ENCODE measurements around the gene RSU1. TPM values are rescaled to one million over a fixed set of nuclear protein-coding genes. Genes with fewer than 3 reads are reported as not detected.

The RSU1 gene
- total RNA-seq, 6 donors from 2014 or later = 36.7 to 81.4 (median 48.0) TPM

DNA sequence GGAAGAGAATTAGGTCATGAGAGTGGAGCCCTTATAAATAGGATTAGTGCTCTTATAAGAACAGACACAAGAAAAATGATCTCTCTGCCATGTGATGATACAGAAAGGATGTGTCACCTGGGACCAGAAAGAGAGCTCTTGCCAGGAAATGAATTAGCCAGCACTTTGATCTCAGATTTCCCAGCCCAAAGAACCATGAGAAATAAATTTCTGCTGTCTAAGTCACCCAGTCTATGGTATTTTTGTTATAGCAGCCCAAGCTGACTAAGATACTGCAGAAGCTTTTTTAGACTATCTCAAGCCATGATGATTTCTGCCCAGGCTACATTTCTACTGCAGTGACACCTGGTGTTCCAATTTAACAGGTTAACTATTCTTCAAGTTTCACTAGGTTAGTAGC, 84.8 kb downstream of the RSU1 start:
- TF ChIP-seq, protein P1, sequence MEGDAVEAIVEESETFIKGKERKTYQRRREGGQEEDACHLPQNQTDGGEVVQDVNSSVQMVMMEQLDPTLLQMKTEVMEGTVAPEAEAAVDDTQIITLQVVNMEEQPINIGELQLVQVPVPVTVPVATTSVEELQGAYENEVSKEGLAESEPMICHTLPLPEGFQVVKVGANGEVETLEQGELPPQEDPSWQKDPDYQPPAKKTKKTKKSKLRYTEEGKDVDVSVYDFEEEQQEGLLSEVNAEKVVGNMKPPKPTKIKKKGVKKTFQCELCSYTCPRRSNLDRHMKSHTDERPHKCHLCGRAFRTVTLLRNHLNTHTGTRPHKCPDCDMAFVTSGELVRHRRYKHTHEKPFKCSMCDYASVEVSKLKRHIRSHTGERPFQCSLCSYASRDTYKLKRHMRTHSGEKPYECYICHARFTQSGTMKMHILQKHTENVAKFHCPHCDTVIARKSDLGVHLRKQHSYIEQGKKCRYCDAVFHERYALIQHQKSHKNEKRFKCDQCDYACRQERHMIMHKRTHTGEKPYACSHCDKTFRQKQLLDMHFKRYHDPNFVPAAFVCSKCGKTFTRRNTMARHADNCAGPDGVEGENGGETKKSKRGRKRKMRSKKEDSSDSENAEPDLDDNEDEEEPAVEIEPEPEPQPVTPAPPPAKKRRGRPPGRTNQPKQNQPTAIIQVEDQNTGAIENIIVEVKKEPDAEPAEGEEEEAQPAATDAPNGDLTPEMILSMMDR (IDR thresholded peaks at IDR 0.05) = no peak
- no peak for TF ChIP-seq EP300 (IDR thresholded peaks at IDR 0.05)
- TF ChIP-seq POLR2A (IDR thresholded peaks at IDR 0.05) = no peak
- no peak for TF ChIP-seq POLR2AphosphoS5 (IDR thresholded peaks at IDR 0.05)
- Histone ChIP-seq H3K36me3 (peaks cover 0 to 22% (median under 1%) of the 10 kb centered on the region in 4 donors), H3K27me3 (no peaks in the 10 kb centered on the region), H3K27ac (no peak overlapping the region), H3K4me3 (no peak overlapping the region), H3K9me3 (peaks cover 0 to 2% (median 0%) of the 10 kb centered on the region in 4 donors), H3K4me1 (no peaks in the 10 kb centered on the region)
- DNase-seq = no peak
- ATAC-seq (ENCODE audit: low FRiP score in 2 of 2) = no peak

DNA sequence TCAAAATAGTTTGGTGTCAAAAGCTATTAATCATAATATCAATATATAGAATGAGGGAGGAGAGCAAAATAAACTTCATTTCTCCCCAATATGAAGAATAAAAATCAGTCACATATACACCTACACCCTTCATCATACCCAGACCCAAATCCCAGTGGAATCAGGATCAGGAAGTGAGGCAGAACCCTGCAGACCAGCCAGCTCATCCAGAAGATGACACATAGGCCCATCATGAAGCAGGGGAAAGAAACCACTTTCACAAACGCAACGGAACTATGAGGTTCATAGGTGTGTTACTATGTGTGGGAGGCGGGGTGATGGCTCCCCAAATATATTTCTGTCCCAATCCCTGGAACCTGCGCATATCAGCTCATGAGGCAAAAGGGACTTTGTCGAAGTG, 89.0 kb downstream of the RSU1 start:
- DNase-seq = no peak
- no peak overlapping the region for H3K27ac ChIP-seq
- 96% methylated on average over 5 of the region's 5 CpGs for WGBS, 2 donors
- no peaks in the 10 kb centered on the region for H3K9me3 ChIP-seq
- H3K4me1 ChIP-seq = no peaks in the 10 kb centered on the region
- H3K4me3 ChIP-seq = no peak overlapping the region
- H3K27me3 ChIP-seq = no peaks in the 10 kb centered on the region
- ATAC-seq (ENCODE audit: low FRiP score in 2 of 2) = no peak
- H3K36me3 ChIP-seq = peaks cover 0 to 13% (median 1%) of the 10 kb centered on the region in 4 donors
- TF ChIP-seq, protein P1 (IDR thresholded peaks at IDR 0.05) = no peak
- TF ChIP-seq POLR2AphosphoS5 (IDR thresholded peaks at IDR 0.05) (no peak), POLR2A (IDR thresholded peaks at IDR 0.05) (no peak), EP300 (IDR thresholded peaks at IDR 0.05) (no peak)

DNA sequence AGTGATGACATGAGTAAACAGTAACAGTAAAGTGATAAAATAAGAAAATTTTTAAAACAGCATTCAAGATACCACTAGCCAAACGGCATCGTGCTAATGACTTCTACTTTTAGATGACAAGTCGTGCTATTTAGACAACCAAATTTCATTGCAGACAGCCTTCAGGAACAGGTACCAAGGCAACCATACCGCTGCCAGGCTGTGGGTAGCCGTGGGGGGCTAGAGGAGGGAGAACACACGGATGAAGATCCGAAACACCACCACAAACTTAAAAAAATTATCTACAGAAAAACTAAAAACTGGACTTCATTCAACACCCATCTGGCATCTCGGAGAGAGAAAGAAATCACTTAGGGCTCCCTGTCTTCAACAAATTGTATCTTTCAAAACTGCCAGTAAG, 89.6 kb downstream of the RSU1 start:
- Histone ChIP-seq H3K4me3 (no peak overlapping the region), H3K4me1 (no peaks in the 10 kb centered on the region), H3K36me3 (peaks cover 0 to 13% (median 1%) of the 10 kb centered on the region in 4 donors), H3K9me3 (no peaks in the 10 kb centered on the region), H3K27ac (no peak overlapping the region), H3K27me3 (no peaks in the 10 kb centered on the region)
- no peak for DNase-seq
- no peak for TF ChIP-seq POLR2AphosphoS5 (IDR thresholded peaks at IDR 0.05)
- TF ChIP-seq EP300 (IDR thresholded peaks at IDR 0.05) = no peak
- TF ChIP-seq POLR2A (IDR thresholded peaks at IDR 0.05) = no peak
- TF ChIP-seq, protein P1 (IDR thresholded peaks at IDR 0.05) = no peak
- no peak for ATAC-seq (ENCODE audit: low FRiP score in 2 of 2)
- 96 to 98% methylated on average over 8 of the region's 8 CpGs for WGBS, 2 donors

DNA sequence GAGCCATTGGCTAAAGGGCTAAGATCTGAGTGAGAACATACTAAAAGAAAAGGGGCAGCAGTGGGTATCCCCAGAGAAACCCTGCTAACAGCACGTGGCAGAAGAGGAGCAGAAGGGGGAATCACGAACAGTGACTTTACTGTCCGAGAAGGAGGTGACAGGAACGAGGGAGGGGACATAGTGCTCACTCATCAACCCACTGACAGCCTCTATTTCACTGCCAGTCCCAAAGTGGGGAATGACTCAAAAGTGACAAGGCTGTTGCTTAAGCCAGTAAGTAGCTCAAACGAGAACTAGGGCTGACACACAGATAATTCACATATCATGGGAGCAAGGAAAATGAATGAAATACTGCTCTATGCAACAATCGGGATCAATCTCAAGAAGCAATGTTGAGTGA, 92.7 kb downstream of the RSU1 start:
- 87 to 91% methylated on average over 6 of the region's 6 CpGs for WGBS, 2 donors
- no peak for ATAC-seq (ENCODE audit: low FRiP score in 2 of 2)
- no peaks in the 10 kb centered on the region for H3K9me3 ChIP-seq
- no peaks in the 10 kb centered on the region for H3K4me1 ChIP-seq
- TF ChIP-seq, protein P1 (IDR thresholded peaks at IDR 0.05) = no peak
- no peak for TF ChIP-seq EP300 (IDR thresholded peaks at IDR 0.05)
- no peak for TF ChIP-seq POLR2AphosphoS5 (IDR thresholded peaks at IDR 0.05)
- no peak for TF ChIP-seq POLR2A (IDR thresholded peaks at IDR 0.05)
- no peak for DNase-seq
- peaks cover 0 to 3% (median 0%) of the 10 kb centered on the region in 4 donors for H3K36me3 ChIP-seq
- no peak overlapping the region for H3K4me3 ChIP-seq
- H3K27ac ChIP-seq = no peak overlapping the region
- H3K27me3 ChIP-seq = no peaks in the 10 kb centered on the region

DNA sequence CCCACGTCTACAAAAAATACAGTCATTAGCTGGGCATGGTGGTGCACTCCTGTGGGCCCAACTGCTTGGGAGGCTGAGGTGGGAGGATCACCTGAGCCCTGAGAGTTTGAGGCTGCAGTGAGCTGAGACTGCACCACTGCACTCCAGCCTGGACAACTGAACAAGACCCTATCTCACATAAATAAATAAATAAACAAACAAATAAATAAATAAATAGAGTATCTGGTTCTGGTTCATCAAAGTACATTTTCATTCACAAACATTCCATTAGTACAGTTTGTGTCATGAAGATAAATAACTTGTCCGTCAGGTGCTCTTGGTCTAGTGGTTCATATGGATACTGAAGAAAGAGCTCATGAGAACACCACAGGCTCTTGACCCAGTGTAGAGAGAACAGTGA, 96.4 kb downstream of the RSU1 start:
- H3K36me3 ChIP-seq = no peaks in the 10 kb centered on the region
- no peak for ATAC-seq (ENCODE audit: low FRiP score in 2 of 2)
- H3K27ac ChIP-seq = no peak overlapping the region
- 98 to 100% methylated on average over 2 of the region's 2 CpGs for whole genome bisulfite sequencing, 2 donors
- TF ChIP-seq EP300 (IDR thresholded peaks at IDR 0.05) = no peak
- TF ChIP-seq POLR2A (IDR thresholded peaks at IDR 0.05) = no peak
- TF ChIP-seq, protein P1 (IDR thresholded peaks at IDR 0.05) = no peak
- TF ChIP-seq POLR2AphosphoS5 (IDR thresholded peaks at IDR 0.05) = no peak
- DNase-seq = no peak
- no peak overlapping the region for H3K4me3 ChIP-seq
- no peaks in the 10 kb centered on the region for H3K4me1 ChIP-seq
- H3K27me3 ChIP-seq = no peaks in the 10 kb centered on the region
- no peaks in the 10 kb centered on the region for H3K9me3 ChIP-seq
